ENCODE measurements around the gene PKMYT1.

PKMYT1 gene

DNA sequence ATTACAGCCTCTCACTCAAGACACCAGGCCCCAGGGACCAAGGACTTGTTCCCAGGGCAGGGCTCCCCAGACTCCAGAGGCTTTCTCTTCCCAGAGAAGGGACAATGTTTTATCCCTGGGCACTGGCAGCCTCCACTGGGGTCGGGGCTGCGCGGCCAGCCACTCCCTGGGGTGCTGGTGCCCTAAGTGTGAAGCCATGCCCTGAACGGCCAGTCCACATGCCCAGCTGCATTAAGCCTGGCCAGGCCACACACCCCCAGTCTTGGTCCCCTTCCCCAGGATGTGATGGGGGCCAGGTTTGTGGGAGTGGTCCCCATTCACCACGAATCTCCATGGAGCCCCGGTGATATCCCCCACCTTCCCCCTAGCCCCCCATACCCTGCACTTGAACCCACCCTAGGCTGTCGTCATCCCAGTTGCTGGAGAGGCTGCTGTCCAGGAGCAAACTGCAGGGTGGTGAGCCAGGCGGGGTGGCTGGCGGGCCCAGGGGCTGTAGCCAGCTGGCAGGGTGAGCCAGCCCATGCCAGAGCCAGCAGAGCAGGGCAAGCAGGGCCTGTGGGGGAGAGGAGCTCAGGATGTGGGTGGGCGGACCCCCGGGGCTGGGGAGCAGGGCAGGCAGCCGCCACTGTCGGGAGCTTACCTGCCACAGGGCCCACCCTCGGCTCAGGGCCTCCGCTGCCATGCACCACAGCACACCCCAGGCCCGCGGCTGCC, 6.5 kb downstream of the PKMYT1 start:
- DNase-seq (ENCODE audit: low spot score): no peak

DNA sequence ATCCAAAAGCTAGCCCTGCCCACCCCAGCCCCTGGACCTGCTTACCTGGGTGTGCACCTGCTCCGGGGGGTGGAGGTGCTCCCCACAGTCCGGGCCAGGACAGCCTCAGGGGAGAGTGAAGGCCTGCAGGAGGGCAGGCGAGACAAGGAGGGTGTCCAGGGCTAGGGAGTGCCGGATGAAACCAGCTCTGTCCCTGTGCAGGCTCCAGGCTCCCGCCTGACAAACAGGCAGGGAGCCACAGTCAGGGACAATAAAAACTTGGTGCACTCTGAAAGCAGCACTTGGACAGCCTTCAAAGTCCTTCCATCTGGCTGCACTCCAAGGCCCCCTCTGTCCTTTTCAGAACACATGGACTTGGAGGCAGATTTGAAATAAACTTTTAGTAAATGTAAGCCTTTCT, 7.2 kb downstream of the PKMYT1 start:
- DNase-seq (ENCODE audit: low spot score): no peak

DNA sequence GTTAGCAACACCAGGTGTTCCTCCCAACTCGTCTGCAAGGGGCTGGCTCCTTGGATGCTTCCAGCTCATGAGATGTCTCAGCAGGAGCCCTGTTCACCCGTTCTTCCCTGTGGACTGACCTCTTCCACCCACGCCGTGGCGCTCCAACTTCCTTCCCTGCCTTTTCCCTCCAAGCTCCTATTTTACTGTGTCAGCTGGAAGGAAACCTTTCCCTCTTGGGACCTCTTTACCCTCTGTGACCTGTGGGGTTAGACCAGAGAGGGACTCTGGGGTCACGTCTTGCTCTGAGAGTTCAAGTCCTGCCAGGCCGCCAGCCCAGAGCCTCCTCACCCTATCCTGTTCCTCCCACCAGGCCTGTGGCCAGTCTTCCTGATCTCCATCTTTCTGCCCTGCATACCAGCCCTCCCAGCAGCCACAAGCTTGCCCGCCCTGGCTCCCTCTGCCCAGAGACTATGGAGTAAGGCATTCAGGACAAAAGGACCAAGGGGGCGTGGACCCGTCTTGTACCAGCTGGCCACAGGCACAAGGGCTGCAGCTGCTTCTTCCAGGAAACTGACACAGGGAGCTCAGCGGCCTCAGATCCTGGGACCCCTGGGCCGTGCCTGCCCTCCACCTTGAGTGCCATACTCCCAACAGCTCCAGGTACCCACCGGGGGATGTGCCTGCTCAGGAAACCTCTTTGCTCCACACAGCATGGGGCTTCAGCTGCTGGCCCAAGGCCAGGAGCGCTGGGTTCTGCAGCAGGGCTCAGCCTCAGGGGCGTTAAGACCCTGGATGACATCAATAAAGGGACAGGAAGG, 8.1 kb downstream of the PKMYT1 start:
- no peak for DNase-seq (ENCODE audit: low spot score)

DNA sequence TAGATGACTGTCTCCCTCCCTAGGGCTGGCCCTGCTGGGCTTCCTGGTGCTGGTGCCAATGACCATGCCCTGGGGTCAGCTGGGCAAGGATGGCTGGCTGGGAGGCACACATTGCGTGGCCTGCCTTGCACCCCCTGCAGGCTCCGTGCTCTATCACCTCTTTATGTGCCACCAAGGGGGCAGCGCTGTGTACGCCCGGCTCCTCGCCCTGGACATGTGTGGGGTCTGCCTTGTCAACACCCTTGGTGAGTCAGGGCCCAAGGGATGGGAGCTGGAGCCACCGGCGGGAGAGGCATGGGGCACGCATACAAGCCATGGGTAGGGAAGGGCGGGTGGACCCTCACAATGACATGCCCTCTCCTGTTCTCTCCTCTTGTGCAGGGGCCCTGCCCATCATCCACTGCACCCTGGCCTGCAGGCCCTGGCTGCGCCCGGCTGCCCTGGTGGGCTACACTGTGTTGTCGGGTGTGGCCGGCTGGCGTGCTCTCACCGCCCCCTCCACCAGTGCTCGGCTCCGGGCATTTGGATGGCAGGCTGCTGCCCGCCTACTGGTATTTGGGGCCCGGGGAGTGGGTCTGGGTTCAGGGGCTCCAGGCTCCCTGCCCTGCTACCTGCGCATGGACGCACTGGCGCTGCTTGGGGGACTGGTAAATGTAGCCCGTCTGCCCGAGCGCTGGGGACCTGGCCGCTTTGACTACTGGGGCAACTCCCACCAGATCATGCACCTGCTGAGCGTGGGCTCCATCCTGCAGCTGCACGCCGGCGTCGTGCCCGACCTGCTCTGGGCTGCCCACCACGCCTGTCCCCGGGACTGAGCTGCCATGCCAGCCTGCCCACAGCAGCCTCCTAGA, 8.9 kb downstream of the PKMYT1 start:
- DNase-seq (ENCODE audit: low spot score): no peak

DNA sequence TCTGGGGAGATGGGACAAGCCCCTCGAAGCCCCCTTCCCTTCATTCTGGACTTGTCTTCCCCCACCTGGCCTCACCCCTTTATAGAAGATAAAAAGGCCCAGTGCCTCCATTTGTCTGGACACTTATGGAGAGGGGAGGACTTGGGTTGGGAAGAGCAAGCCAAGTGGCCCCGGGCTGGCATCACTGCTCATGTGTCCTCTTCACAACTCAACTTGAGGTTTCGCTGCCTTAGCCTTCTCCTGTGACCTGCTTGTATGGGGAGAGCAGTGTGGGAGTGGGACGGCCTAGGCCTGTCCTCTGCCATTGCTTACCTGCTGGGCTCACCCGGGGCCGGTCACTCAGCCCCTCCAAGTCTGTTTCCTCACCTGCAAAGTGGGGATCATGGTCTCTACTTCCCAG, 9.7 kb downstream of the PKMYT1 start:
- DNase-seq (ENCODE audit: low spot score): no peak

DNA sequence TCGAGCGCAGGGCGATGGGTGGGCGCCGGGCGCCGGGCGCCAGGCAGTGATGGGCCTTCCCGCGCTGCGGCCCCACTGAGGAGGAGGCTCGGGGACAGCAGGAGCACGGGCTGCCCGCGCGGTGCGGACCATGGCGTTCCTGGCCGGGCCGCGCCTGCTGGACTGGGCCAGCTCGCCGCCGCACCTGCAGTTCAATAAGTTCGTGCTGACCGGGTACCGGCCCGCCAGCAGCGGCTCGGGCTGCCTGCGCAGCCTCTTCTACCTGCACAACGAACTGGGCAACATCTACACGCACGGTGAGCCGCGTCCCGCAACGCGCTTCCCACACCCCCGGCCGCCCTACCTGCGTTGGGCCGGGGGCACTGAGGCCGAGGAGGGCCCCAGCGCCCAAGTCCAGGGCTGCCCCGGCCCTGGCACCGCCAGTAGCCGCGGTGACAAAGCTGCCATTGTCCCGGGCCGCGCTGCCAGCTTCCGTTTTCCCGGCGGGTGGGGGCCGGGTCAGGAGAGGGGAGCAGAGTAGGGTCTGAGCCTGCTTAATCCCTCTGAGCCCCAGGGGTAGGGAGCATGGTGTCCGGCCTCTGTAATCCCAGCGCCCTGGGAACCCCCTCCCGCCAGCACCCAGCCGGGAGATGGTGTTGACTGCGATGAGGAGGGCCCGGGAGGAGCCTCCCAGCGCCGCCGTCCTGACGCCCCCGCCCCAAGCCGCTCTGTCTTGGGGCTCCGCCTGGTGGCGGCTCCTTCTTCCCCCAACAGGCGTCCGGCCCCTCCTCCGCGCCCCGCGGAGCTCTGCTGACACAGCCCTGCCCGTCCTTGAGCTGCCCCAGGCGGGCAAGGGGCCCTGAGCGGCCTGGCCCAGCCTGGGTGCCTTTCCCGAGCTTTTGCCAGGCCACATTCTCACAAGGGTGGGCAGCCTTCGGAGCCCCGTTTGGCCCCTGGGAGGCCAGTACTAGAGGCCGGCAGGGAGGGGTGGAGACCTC, 10.4 kb downstream of the PKMYT1 start:
- DNase-seq (ENCODE audit: low spot score): peak; percentile 78

DNA sequence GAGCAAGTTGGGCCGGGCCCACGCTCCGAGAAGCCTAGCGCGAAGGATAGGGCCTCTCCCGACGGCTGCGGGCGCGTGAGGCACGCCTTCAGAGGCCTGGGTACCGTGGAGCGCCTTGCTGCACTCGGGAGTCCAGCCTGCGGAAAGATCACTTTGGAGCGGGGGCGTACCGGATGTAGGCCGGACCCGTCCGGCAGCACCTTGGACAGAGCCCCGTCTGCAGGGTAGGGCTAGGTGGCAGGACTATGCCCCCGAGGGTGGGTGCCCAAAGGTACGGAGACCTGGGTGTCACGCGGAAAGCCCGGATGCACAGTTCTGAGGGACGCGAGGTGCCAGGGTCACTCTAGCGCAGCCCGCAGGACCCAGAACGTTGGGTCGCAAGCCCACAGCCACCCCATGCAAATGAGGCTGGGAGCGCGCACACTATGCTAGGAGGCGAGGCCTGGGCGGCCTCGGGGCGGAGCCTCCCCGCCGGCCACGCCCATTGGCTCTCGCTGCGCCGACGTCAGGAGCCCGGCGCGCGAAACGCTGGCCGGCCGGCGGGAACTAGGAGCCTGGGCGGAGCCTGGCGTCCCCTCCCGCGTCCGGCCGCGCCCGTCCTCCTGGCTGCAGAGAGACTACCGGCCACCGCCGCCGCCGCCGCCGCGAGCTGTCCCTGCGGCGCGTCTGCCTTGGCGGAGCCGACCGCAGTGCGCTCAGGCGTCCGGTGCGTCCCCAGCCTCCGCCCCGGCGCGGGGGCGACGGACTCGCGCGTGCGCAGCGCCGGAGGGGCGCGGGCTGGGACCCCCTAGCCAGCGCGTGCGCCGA, 11.3 kb downstream of the PKMYT1 start, which contains the start of gene PAQR4:
Gene PAQR4, plus strand, starts transcription at position 611 of the 807 bp plus-strand sequence. CDS start 327 bp downstream, outside the sequence.
- peak; percentile 97 for DNase-seq (ENCODE audit: low spot score)

DNA sequence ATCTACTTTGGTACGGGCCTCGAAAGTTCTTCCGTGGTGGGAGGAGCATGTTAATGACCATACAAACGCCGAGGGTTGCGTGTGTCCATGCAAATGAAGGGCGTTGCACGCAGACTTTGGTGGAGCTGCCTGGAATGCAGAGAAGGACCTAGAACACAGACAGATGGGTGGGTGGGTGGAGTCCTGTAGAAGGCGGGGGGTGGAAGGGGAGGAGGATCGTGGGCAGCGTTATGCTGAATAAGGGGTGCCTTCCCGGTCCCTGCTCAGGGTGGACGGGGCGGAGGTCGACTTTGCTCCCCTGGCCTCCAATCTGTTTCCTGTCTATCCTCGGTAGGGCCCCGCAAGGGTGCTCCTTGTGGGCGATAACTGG, 11.9 kb downstream of the PKMYT1 start:
- no peak for DNase-seq (ENCODE audit: low spot score)

DNA sequence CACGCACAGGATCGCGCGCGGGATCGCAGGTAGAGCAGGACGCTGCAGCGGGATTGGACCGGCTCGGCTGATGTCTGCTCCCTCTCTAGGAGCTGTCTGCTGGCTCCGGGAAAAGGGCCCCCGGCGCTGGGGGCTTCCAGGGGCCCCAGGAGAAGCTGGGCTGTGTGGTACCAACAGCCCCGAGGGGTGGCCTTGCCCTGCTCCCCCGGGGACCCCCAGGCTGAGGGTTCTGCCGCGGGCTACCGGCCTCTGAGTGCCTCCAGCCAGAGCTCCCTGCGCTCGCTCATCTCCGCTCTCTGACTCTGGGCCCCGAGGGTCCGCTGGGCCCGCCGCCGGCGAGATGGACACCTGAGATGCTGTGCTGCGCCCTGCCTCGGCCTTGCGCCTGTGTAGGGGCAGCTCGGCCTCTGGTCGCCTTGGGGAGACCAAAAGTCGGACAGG, 12.5 kb downstream of the PKMYT1 start:
- no peak for DNase-seq (ENCODE audit: low spot score)

DNA sequence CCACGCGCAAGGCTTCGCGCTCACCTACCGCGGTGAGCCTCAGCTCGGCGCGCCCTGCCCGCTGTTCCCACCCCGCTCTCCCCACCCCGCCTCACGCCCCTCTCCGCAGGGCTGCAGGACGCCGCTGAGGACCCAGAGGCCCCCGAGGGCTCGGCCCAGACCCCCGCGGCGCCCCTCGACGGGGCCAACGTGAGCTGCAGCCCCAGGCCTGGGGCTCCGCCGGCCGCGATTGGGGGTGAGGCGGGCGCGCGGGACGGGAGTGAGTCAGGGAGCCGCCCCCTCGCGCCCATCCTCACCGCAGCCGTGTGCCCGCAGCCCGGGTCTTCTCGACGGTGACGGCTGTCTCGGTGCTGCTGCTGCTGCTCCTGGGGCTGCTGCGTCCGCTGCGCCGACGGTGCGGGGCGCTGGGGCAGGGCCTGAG, 13.0 kb downstream of the PKMYT1 start:
- DNase-seq (ENCODE audit: low spot score): no peak

DNA sequence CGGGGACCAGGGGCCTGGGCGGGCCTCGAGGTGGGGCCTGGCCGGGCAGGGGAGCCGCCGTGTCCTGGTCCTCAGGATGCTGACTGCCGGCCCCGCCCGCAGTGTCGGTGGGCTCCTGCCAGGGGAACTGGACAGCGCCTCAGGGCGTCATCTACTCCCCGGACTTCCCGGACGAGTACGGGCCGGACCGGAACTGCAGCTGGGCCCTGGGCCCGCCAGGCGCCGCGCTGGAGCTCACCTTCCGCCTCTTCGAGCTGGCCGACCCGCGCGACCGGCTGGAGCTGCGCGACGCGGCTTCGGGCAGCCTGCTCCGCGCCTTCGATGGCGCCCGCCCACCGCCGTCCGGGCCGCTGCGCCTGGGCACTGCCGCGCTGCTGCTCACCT, 13.4 kb downstream of the PKMYT1 start:
- DNase-seq (ENCODE audit: low spot score): no peak

DNA sequence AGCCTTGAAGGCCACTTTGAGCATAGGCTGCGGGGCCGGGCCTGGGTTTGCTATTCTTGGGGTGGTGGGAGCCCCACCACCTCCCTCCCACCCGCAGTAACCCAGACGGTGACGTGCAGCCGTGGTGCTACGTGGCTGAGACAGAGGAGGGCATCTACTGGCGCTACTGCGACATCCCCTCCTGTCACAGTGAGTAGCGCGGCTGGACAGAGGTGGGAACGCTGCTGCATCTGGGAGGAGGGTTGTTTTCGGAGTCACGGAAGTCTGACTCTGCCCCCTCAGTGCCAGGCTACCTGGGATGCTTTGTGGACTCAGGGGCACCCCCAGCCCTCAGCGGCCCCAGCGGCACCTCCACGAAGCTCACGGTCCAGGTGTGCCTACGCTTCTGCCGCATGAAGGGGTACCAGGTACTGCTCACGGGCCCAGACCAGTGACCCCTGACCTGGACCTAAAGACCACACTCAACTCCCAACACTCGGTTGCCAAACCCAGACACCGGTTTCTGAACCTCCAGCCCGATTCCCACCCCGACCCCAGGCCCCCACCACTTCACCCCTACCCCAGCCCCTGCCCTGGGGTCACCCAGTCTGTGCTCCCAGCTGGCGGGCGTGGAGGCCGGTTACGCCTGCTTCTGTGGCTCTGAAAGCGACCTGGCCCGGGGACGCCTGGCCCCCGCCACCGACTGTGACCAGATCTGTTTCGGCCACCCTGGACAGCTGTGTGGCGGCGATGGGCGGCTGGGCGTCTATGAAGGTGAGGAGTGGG, 14.0 kb downstream of the PKMYT1 start:
- no peak for DNase-seq (ENCODE audit: low spot score)

DNA sequence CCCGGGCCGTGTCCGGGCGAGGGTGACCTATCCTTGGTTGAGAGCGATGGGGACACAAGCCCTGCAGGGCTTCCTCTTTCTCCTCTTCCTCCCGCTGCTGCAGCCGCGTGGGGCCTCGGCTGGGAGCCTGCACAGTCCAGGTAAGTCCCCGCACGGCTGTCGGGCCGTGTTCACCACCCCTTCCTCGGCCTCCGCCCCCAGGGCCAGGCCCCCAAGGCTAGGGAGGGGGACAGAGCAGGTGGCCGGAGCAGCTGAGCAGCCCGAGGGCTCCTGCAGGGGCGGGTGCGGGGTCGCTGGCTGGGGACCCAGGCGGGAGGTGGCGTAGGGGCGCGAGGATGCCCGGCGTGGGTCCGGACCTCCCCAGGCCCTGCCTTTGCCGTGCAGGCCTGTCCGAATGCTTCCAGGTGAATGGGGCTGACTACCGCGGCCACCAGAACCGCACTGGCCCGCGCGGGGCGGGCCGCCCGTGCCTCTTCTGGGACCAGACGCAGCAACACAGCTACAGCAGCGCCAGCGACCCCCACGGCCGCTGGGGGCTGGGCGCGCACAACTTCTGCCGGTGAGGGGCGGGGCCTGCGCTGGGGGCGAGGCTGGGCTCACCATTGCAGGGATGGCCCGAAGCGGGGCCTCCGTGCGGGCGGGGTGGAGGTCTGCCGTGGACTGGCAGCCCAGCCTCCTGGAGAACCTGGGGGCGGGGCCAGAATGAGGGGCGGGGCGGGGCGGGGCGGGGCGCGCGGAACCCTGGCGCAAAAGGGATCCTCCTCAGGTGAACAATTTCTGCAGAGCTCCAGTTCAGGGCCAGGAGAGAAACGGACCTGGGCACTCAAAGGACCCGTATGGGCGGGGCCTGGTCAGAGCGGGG, 15.5 kb downstream of the PKMYT1 start:
- DNase-seq (ENCODE audit: low spot score): peak; percentile 37

DNA sequence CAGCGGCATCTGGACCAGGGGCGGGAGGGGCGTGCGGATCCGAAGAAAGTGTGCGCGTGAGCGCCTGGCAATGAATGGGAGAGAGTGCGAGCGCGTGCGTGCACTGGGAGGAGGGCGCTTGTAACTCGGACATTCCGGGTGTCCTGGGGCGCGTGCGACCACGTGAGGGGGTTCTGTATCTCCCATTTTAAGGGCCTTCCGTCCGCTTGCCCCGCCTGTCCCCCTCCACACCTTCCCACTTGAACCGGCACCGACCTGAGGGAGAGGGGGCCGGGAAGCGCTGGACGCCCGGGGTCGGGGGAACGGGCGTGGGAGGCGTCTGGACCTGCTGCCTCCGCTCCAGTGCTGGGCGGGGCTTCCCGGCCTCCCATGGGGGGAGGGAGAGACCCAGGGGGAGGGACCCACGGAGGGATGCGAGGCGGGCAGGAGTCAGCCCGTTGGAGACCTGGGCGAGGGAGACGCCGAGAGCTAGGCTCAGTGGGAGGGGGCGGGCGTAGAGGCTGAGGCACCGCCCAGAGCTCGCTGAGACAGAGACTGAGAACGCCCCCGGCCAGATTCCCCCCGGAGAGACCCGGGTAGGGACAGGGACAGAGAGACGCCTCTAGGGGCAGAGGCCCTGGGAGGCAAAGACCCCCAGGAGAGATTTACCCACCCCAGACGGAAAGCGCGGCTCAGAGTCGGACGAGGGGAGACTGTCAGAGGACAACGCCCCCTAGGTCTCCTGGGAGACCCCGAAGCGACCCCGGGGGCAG, 16.3 kb downstream of the PKMYT1 start, which contains the start of gene KREMEN2:
Gene KREMEN2, plus strand, starts transcription at position 553 of the 752 bp plus-strand sequence. CDS start 246 bp downstream, outside the sequence.
- peak; percentile 46 for DNase-seq (ENCODE audit: low spot score)

DNA sequence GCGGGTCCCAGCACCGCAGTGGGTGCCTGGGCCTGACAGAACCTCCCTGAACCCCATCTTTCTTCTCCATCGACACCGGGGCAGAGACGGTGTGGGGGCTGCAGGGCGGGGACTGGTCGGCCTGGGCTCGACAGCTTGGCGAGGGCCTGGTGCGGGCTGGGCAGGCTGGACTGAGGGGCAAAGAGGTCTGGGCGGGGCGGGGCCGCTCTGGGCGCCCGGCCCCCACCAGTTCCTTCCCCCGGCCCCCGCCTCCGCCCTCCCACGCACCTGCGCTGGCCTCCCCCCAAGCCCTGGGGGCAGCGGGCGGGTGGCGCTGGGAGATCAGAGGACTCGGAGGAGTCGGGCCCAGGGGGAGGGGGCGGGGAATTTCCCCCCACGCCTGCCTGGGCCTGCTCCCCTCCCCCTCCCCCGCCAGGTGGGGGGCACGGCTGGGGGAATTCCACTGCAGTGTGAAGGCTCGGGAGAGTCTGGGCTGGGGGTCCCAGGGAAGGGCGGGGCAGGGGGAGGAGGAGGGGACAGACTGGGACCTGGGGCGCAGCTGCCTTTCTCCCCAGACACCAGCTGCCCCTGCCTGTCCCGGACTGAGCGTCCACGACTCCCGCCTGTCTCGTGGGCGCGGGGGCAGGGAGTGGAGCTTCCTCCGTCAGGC, 17.0 kb downstream of the PKMYT1 start:
- no peak for DNase-seq (ENCODE audit: low spot score)

DNA sequence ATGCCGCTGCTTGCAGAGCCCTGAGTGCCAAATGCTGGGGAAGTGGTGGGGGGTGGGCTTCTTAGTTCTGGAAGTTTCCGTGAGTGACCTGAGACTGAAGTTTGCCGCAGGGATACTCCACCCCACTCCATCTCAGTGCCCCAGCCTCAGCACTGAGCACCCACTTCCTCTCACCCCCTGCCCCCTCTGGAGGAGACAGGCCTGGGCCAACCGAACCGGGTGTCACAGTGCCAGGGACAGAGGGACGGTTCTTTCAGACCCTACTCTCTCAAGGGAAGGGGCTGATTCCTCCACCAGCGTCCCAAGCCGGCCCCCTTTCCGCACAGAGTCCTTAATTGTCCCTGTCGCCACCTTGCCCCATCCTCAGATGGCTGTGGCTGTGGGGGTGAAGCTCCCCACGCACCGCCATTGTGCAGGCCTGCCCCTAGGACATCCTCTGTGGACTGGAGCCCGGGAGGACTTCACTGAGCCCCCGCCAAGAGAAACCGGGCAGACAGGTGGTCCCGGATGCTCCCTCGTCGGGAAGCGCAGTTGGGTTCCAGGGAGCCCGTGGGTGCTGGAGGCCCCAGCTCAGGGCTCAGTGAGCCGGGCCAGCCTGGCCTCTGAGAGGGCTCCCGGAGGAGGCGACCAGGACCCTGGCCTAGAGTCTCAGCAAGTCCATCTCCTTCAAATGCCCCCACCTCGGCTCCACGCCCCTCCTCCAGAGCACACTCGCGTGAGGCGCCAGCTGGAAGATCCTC, 17.7 kb downstream of the PKMYT1 start:
- DNase-seq (ENCODE audit: low spot score): no peak
